Mammary epithelial cell (primary cell): ENCODE measurements around the gene PHACTR3.

Experiments used
- EZH2 ChIP-seq: IDR thresholded peaks from 2 replicates; pipeline ENCODE4 v1.6.1; 2012; ENCODE audit warnings: low read length, inconsistent platforms, borderline replicate concordance
- TF ChIP-seq, protein P1 (sequence below), 2 donors: IDR thresholded peaks in 1 of 2; conservative IDR thresholded peaks in 1 of 2; 2 replicates each; pipeline ENCODE4 v1.5.1; 2011 to 2012; ENCODE audit warnings: inconsistent platforms in 2 of 2, low read length in 2 of 2, mild to moderate bottlenecking in 2 of 2, control low read depth in 1 of 2, low read depth in 1 of 2; ENCODE audit not compliant: insufficient read depth in 1 of 2; ENCODE audit errors: extremely low read depth in 1 of 2

DNA sequence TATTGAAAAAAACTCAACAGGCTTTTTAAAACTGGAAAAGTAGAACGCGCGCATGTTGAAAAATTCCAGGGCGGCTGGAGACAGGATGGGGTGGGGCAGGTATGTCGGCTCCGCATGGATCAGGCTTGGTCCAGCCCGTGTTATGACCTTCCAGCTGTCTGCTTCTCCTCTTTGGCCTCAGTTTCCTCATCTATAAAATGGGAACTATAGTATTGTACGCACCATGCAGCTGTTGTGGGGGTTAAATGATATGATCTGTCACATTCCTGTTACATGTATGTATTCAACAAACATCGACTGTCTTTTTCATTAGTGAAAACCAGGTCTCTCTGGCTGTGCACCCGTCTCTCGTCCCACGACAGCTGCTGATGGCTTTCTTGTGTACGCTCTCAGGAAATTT, 18.8 kb downstream of the PHACTR3 start:
- TF ChIP-seq, protein P1, sequence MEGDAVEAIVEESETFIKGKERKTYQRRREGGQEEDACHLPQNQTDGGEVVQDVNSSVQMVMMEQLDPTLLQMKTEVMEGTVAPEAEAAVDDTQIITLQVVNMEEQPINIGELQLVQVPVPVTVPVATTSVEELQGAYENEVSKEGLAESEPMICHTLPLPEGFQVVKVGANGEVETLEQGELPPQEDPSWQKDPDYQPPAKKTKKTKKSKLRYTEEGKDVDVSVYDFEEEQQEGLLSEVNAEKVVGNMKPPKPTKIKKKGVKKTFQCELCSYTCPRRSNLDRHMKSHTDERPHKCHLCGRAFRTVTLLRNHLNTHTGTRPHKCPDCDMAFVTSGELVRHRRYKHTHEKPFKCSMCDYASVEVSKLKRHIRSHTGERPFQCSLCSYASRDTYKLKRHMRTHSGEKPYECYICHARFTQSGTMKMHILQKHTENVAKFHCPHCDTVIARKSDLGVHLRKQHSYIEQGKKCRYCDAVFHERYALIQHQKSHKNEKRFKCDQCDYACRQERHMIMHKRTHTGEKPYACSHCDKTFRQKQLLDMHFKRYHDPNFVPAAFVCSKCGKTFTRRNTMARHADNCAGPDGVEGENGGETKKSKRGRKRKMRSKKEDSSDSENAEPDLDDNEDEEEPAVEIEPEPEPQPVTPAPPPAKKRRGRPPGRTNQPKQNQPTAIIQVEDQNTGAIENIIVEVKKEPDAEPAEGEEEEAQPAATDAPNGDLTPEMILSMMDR (conservative IDR thresholded peaks at IDR 0.05 in 1 of 2, IDR thresholded peaks at IDR 0.05 in 1 of 2; ENCODE audit: extremely low read depth in 1 of 2, insufficient read depth in 1 of 2, low read depth in 1 of 2, low read length in 2 of 2) = no peak
- TF ChIP-seq EZH2 = no peak
